PC-9 (cell line): ENCODE measurements around the gene BTRC. TPM values are rescaled to one million over a fixed set of nuclear protein-coding genes. Genes with fewer than 3 reads are reported as not detected.
A peak's percentile ranks its signal among the peaks of the same experiment; 100 is the strongest.
"Not testable (repeated sequence)": the region's sequence is repeated elsewhere in the genome, so short reads cannot be mapped to it uniquely, and the experiment has no call there.

Experiments used
- BruUV-seq: library from RNA; stranded (reverse); fragments of 400-500 nt; replicated peaks from 2 replicates; lab custom pipeline; 2021; lab: Mats Ljungman, UMichigan
- CTCF ChIA-PET: fragments of 300-600 bp; sonication (Branson Sonifier 250); formaldehyde crosslinking; loops from one replicate; lab custom pipeline; 2022; ENCODE audit warnings: antibody characterized with exemption; lab: Charles Lee
- POLR2A ChIA-PET: fragments of 300-600 bp; sonication (Branson Sonifier 250); formaldehyde crosslinking; loops from one replicate; lab custom pipeline; 2022; ENCODE audit warnings: antibody characterized with exemption; ENCODE audit not compliant: unreplicated experiment; lab: Charles Lee
- DNase-seq, 2 experiments: peaks; one replicate each; pipeline versions ENCODE4 v3.0.0 to v3.0.0-alpha.2; 2015 to 2022; ENCODE audit warnings: mixed read lengths in 1 of 2
- H2AFZ ChIP-seq: fragments of 200-600 bp; sonication (generic); 2 replicates; pipeline ENCODE4 v1.8.1; 2017; ENCODE audit warnings: antibody characterized with exemption
- H3F3A ChIP-seq: fragments of 200-600 bp; sonication (generic); 2 replicates; pipeline ENCODE4 v1.8.1; 2017; ENCODE audit warnings: antibody characterized with exemption, mild to moderate bottlenecking, low read depth; ENCODE audit not compliant: insufficient read depth
- H3K27ac ChIP-seq: fragments of 200-600 bp; sonication (generic); 2 replicates; pipeline ENCODE4 v1.6.1; 2016; ENCODE audit warnings: mixed run types
- H3K27me3 ChIP-seq: fragments of 200-600 bp; sonication (generic); 2 replicates; pipeline ENCODE4 v1.6.1; 2016; ENCODE audit warnings: low read depth, mixed run types; ENCODE audit not compliant: insufficient read depth
- H3K36me3 ChIP-seq: fragments of 200-600 bp; sonication (generic); 2 replicates; pipeline ENCODE4 v1.6.1; 2016; ENCODE audit warnings: low read depth, mixed run types
- H3K4me1 ChIP-seq: fragments of 200-600 bp; sonication (generic); replicated peaks from 2 replicates; pipeline ENCODE4 v1.6.1; 2016; ENCODE audit warnings: mixed run types; ENCODE audit not compliant: insufficient read depth
- H3K4me2 ChIP-seq: fragments of 200-600 bp; sonication (generic); 2 replicates; pipeline ENCODE4 v1.6.1; 2017; ENCODE audit warnings: mixed run types
- H3K4me3 ChIP-seq: fragments of 200-600 bp; sonication (generic); 2 replicates; pipeline ENCODE4 v1.6.1; 2016; ENCODE audit warnings: mixed run types
- H3K79me2 ChIP-seq: fragments of 200-600 bp; sonication (generic); 2 replicates; pipeline ENCODE4 v1.6.1; 2017; ENCODE audit warnings: low read depth, mixed run types
- H3K9me2 ChIP-seq: fragments of 200-600 bp; sonication (generic); 2 replicates; pipeline ENCODE4 v1.8.1; 2017; ENCODE audit warnings: mild to moderate bottlenecking; ENCODE audit not compliant: insufficient read depth
- H3K9me3 ChIP-seq: fragments of 200-600 bp; sonication (generic); 2 replicates; pipeline ENCODE4 v1.8.1; 2016; ENCODE audit warnings: low read depth; ENCODE audit not compliant: insufficient read depth
- H4K20me1 ChIP-seq: fragments of 200-600 bp; sonication (generic); 2 replicates; pipeline ENCODE4 v1.8.1; 2017; ENCODE audit not compliant: insufficient read depth
- CTCF ChIP-seq: fragments of 200-600 bp; sonication (generic); conservative IDR thresholded peaks from 2 replicates; pipeline ENCODE4 v1.6.1; 2017; ENCODE audit warnings: mixed run types, antibody characterized with exemption, mild to moderate bottlenecking, moderate library complexity
- EZH2 ChIP-seq: fragments of 200-600 bp; sonication (generic); IDR thresholded peaks from 2 replicates; pipeline ENCODE4 v1.8.0; 2017; ENCODE audit warnings: antibody characterized with exemption, low read depth
- intact Hi-C: fragments of 100-400 bp; cut with micrococcal nuclease; formaldehyde crosslinking; loops from one replicate; pipeline ENCODE4 v1.10.0; 2022; ENCODE audit not compliant: unreplicated experiment
- total RNA-seq: library from RNA; stranded (reverse); gene quantifications from 2 replicates; pipeline ENCODE4 v1.2.3, GENCODE V29; 2021

The BTRC gene
- total RNA-seq, 1 experiment from 2014 or later: 15.6 TPM

- TF ChIP-seq EZH2 (no peak), CTCF (no peak)
- ChIA-PET CTCF (no interaction called here), POLR2A (no interaction called here)
- peaks cover 11% of the 10 kb centered on the region; the same call in 1 of the 2 replicates for H3K4me1 ChIP-seq
- H3K9me2 ChIP-seq: no peaks in the 10 kb centered on the region
- peaks cover 6% of the 10 kb centered on the region; the same call in 1 of the 2 replicates for H3F3A ChIP-seq
- peaks cover 12% of the 10 kb centered on the region for H3K79me2 ChIP-seq
- H3K4me2 ChIP-seq: no peak overlapping the region
- no peaks in the 10 kb centered on the region for H3K9me3 ChIP-seq
- DNase-seq: no peak
- no peak overlapping the region for H3K4me3 ChIP-seq
- no peaks in the 10 kb centered on the region for H4K20me1 ChIP-seq
- no peak overlapping the region for H2AFZ ChIP-seq
- no TSS peak for BruUV-seq
- no peaks in the 10 kb centered on the region for H3K27me3 ChIP-seq
- intact Hi-C loops: no loop called here
- H3K27ac ChIP-seq: no peak overlapping the region
- H3K36me3 ChIP-seq: no peaks in the 10 kb centered on the region
Measured at GRCh38 chr10:101351017-101351416, 2.9 kb upstream of the BTRC start.

- Histone ChIP-seq H3F3A (peaks cover 6% of the 10 kb centered on the region; the same call in 1 of the 2 replicates), H4K20me1 (no peaks in the 10 kb centered on the region), H3K4me2 (no peak overlapping the region), H3K79me2 (peaks cover 13% of the 10 kb centered on the region), H3K27ac (no peak overlapping the region), H3K36me3 (no peaks in the 10 kb centered on the region), H3K4me1 (peaks cover 11% of the 10 kb centered on the region; the same call in 1 of the 2 replicates), H3K4me3 (no peak overlapping the region), H3K9me2 (no peaks in the 10 kb centered on the region), H2AFZ (no peak overlapping the region), H3K9me3 (no peaks in the 10 kb centered on the region), H3K27me3 (no peaks in the 10 kb centered on the region)
- no TSS peak for BruUV-seq
- intact Hi-C loops: no loop called here
- ChIA-PET POLR2A (no interaction called here), CTCF (no interaction called here)
- TF ChIP-seq CTCF (no peak), EZH2 (no peak)
- DNase-seq: no peak
Measured at GRCh38 chr10:101351477-101351876, 2.5 kb upstream of the BTRC start.

GRCh38 chr10:101352857-101353256 is 1.1 kb upstream of the BTRC start:
- H3K4me3 ChIP-seq, intact Hi-C loops, CTCF ChIA-PET: not testable (repeated sequence)

More at GRCh38 chr10:101352857-101353256, 1.1 kb upstream of the BTRC start:
- POLR2A ChIA-PET, H3K9me2 ChIP-seq, H3K9me3 ChIP-seq, H4K20me1 ChIP-seq, H3F3A ChIP-seq, DNase-seq, H3K36me3 ChIP-seq, H3K27me3 ChIP-seq, BruUV-seq, H3K27ac ChIP-seq: not testable (repeated sequence)
- peaks cover 13% of the 10 kb centered on the region for H3K79me2 ChIP-seq
- H3K4me1 ChIP-seq: peaks cover 11% of the 10 kb centered on the region; the same call in 1 of the 2 replicates
- peak overlapping the region; percentile 72 for H3K4me2 ChIP-seq
- H2AFZ ChIP-seq: peak overlapping the region; percentile 91
